Right lobe of liver (tissue), 4 donors: ENCODE measurements around the gene KIAA1549.

ENCODE experiments used
- CTCF ChIP-seq, 4 donors: fragments of 200-600 bp in 3 of 4; fragments of 450-650 bp in 1 of 4; IDR thresholded peaks; one replicate each; pipeline versions ENCODE4 v1.5.1 to v1.8.0; 2016 to 2022; ENCODE audit warnings: antibody characterized with exemption in 4 of 4, mild to moderate bottlenecking in 2 of 4
- POLR2A ChIP-seq: fragments of 450-650 bp; IDR thresholded peaks from one replicate; pipeline ENCODE4 v1.6.1; 2017; ENCODE audit warnings: antibody characterized with exemption, mild to moderate bottlenecking
- donor health status: DM: no; HTN: no; CAD: no.
- donor health status: DM: no; HTN: no; CAD: no.
- donor health status: DM: no; HTN: yes; CAD: no.

GRCh38 chr7:138967159-138967558, 14.0 kb downstream of the KIAA1549 start:
- TF ChIP-seq CTCF (IDR thresholded peaks at IDR 0.05) (no peak), POLR2A (no peak)
